Right atrium auricular region (tissue), 2 donors: ENCODE data around the gene PPM1H. TPM values are rescaled to one million over a fixed set of nuclear protein-coding genes. Genes with fewer than 3 reads are reported as not detected.

Source experiments
- DNase-seq: peaks from one replicate; pipeline ENCODE4 v3.0.0-alpha.2; 2019; ENCODE audit warnings: low spot score
- H3K27ac ChIP-seq, 2 donors: fragments of 200-600 bp; sonication (generic); 1 replicate in 1 of 2; 2 replicates in 1 of 2; pipeline ENCODE4 v1.5.1; 2016 to 2019
- H3K27me3 ChIP-seq, 2 donors: fragments of 200-600 bp; sonication (generic); one replicate each; pipeline versions ENCODE4 v1.5.1 to v1.6.0; 2017 to 2019
- H3K36me3 ChIP-seq: fragments of 200-600 bp; sonication (generic); one replicate; pipeline ENCODE4 v1.5.1; 2016
- H3K4me1 ChIP-seq, 2 donors: fragments of 200-600 bp; sonication (generic); one replicate each; pipeline versions ENCODE4 v1.5.1 to v1.6.0; 2017 to 2019
- H3K4me3 ChIP-seq, 2 donors: fragments of 200-600 bp; sonication (generic); 1 replicate in 1 of 2; 2 replicates in 1 of 2; pipeline ENCODE4 v1.5.1; 2017 to 2019; ENCODE audit warnings: mild to moderate bottlenecking in 1 of 2, moderate library complexity in 1 of 2
- H3K9me3 ChIP-seq, 2 donors: fragments of 200-600 bp; sonication (generic); one replicate each; pipeline ENCODE4 v1.5.1; 2019
- total RNA-seq, 2 donors: library from RNA; depleted of rRNA; stranded (reverse); fragments of >200 nt; gene quantifications; one replicate each; pipeline ENCODE4 v1.1.0, GENCODE V29; 2016
- TF ChIP-seq, protein P1 (sequence below), 2 donors: fragments of 200-600 bp; sonication (generic); IDR thresholded peaks; one replicate each; pipeline ENCODE4 v1.5.1; 2019; ENCODE audit warnings: antibody characterized with exemption in 2 of 2

The PPM1H gene
- total RNA-seq, 2 donors from 2014 or later = 3.1 to 5.0 TPM

DNA sequence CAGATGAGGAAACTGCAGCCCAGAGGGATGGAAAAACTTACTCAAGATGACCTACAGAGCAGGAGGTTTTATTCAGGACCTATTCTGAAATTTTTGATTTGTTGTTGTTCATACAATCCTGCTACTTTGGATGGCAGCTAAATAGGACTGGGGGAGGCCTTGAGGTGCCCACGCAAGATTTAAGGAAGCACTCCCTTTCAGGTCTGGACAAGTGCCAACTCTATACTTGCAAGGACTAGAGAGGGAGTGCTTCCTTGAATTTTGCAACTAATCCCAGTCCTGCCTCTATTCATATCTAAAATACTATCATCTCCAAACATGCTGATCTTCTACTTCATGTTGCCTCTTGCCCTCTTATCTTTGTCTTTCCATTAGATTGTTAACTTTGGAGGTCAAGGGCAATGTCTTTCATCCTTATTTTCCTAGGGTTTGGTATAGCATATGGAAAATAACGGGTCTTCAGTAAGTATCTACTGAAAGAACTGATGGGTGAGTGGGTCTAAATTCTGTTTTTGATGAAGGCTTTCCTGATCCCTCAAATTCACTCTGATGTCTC is 28.6 kb upstream of the PPM1H start:
- no peaks in the 10 kb centered on the region for H3K36me3 ChIP-seq
- no peak for DNase-seq

GRCh38 chr12:62960324-62960723 is 25.4 kb upstream of the PPM1H start:
- no peak for DNase-seq

More for the DNA sequence above, 28.6 kb upstream of the PPM1H start:
- H3K27ac ChIP-seq = no peak overlapping the region
- no peaks in the 10 kb centered on the region for H3K27me3 ChIP-seq
- H3K4me3 ChIP-seq = no peak overlapping the region
- H3K4me1 ChIP-seq = no peaks in the 10 kb centered on the region
- TF ChIP-seq, protein P1, sequence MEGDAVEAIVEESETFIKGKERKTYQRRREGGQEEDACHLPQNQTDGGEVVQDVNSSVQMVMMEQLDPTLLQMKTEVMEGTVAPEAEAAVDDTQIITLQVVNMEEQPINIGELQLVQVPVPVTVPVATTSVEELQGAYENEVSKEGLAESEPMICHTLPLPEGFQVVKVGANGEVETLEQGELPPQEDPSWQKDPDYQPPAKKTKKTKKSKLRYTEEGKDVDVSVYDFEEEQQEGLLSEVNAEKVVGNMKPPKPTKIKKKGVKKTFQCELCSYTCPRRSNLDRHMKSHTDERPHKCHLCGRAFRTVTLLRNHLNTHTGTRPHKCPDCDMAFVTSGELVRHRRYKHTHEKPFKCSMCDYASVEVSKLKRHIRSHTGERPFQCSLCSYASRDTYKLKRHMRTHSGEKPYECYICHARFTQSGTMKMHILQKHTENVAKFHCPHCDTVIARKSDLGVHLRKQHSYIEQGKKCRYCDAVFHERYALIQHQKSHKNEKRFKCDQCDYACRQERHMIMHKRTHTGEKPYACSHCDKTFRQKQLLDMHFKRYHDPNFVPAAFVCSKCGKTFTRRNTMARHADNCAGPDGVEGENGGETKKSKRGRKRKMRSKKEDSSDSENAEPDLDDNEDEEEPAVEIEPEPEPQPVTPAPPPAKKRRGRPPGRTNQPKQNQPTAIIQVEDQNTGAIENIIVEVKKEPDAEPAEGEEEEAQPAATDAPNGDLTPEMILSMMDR (IDR thresholded peaks at IDR 0.05) = no peak
- no peaks in the 10 kb centered on the region for H3K9me3 ChIP-seq

GRCh38 chr12:62959745-62960144 is 24.8 kb upstream of the PPM1H start:
- Histone ChIP-seq H3K4me3 (no peak overlapping the region), H3K27ac (no peak overlapping the region), H3K27me3 (no peaks in the 10 kb centered on the region), H3K36me3 (no peaks in the 10 kb centered on the region), H3K9me3 (no peaks in the 10 kb centered on the region), H3K4me1 (no peaks in the 10 kb centered on the region)
- TF ChIP-seq, protein P1 (IDR thresholded peaks at IDR 0.05) = no peak
- no peak for DNase-seq

More at GRCh38 chr12:62960324-62960723, 25.4 kb upstream of the PPM1H start:
- Histone ChIP-seq H3K27me3 (no peaks in the 10 kb centered on the region), H3K27ac (no peak overlapping the region), H3K4me3 (no peak overlapping the region), H3K36me3 (no peaks in the 10 kb centered on the region), H3K4me1 (no peaks in the 10 kb centered on the region), H3K9me3 (no peaks in the 10 kb centered on the region)
- TF ChIP-seq, protein P1 (IDR thresholded peaks at IDR 0.05) = no peak

DNA sequence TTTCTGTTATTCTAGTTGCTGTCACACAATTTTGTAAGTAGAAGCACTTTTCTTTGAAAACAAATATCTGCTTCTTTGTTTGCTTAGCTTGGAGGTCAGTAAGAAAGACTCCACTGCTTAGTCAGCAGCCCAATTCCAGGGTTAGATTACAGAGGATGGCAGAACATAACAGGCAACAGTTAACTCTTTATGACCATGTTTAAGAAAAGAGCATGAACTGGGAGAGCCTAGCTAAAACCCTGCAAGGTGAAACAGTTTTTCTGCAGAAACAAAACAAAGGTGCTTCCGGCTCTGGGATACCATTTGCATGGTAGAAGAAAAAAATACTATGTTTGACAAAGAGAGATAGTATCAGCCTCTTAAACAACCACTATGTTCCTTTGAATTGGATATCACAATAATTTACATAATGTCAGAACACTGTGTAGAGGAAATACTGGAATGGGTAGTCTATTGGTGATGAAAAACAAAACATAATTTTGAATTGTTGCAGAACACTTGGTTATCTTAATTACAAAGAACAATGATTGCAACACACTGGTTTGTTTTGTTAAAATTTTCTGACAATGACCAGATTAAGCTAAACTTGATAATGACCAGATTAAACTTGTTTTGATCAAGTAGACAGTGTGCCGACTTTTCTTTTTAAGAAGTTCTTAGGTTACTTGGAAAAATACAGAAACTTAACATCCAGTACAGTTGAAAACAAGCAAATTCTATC is 22.4 kb upstream of the PPM1H start:
- Histone ChIP-seq H3K4me3 (no peak overlapping the region), H3K27ac (no peak overlapping the region), H3K27me3 (no peaks in the 10 kb centered on the region), H3K4me1 (no peaks in the 10 kb centered on the region), H3K36me3 (no peaks in the 10 kb centered on the region), H3K9me3 (no peaks in the 10 kb centered on the region)
- TF ChIP-seq, protein P1 (IDR thresholded peaks at IDR 0.05) = no peak
- no peak for DNase-seq

DNA sequence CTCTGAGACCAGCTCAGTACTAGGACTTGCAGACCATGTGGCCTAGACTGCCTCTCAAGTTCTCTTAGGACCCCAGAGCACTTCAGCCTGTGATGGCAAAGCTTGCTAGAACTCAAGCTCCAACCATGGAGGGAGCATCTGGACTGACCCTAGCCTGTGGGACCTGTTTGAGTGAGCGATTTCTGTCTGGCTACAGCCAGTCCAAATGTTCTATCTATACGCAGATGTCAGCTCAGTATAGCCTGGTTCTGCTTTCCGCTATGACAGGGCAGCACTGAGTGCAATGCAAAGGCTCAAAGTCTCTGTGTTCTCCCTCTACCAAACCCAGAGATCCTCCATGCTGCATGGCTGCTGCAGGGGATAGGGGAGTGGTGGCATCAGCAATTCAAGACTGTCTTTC is 20.7 kb upstream of the PPM1H start:
- no peaks in the 10 kb centered on the region for H3K36me3 ChIP-seq
- H3K9me3 ChIP-seq = no peaks in the 10 kb centered on the region
- H3K27me3 ChIP-seq = no peaks in the 10 kb centered on the region
- no peaks in the 10 kb centered on the region for H3K4me1 ChIP-seq
- no peak overlapping the region for H3K4me3 ChIP-seq
- DNase-seq = no peak
- no peak overlapping the region for H3K27ac ChIP-seq
- TF ChIP-seq, protein P1 (IDR thresholded peaks at IDR 0.05) = no peak
